Endothelial cell of umbilical vein (primary cell): ENCODE measurements around the gene ZNF804A.

Experiments
- EZH2 ChIP-seq: IDR thresholded peaks from 2 replicates; pipeline ENCODE4 v1.6.1; 2012; ENCODE audit warnings: borderline replicate concordance, low read depth, mild to moderate bottlenecking, moderate library complexity, low read length, inconsistent platforms; ENCODE audit not compliant: severe bottlenecking
- FOS ChIP-seq: IDR thresholded peaks from 2 replicates; pipeline ENCODE4 v1.6.1; 2011; ENCODE audit warnings: mild to moderate bottlenecking, low read length, moderate library complexity, borderline replicate concordance; ENCODE audit not compliant: insufficient read depth
- GATA2 ChIP-seq: IDR thresholded peaks from 2 replicates; pipeline ENCODE4 v1.7.0; 2011; ENCODE audit warnings: low read depth, mild to moderate bottlenecking, moderate library complexity, mixed read lengths, low read length; ENCODE audit not compliant: insufficient read length, insufficient read depth
- JUN ChIP-seq: IDR thresholded peaks from 2 replicates; pipeline ENCODE4 v1.6.1; 2011; ENCODE audit warnings: borderline replicate concordance, low read depth; ENCODE audit not compliant: insufficient read length, insufficient read depth
- MYC ChIP-seq: IDR thresholded peaks from one replicate; pipeline ENCODE4 v1.6.1; 2011; ENCODE audit warnings: mild to moderate bottlenecking, low read depth, low read length
- POLR2A ChIP-seq: IDR thresholded peaks from 2 replicates; pipeline ENCODE4 v1.6.1; 2012; ENCODE audit warnings: low read depth, mild to moderate bottlenecking, control low read depth, low read length
- POLR2AphosphoS5 ChIP-seq: IDR thresholded peaks from 2 replicates; pipeline ENCODE4 v1.6.1; 2012; ENCODE audit warnings: low read depth, mild to moderate bottlenecking, control low read depth, low read length, moderate library complexity; ENCODE audit not compliant: insufficient read depth
- TF ChIP-seq, protein P1 (sequence below), 2 donors: IDR thresholded peaks; 1 replicate in 1 of 2; 2 replicates in 1 of 2; pipeline ENCODE4 v1.5.1; 2011; ENCODE audit warnings: low read length in 2 of 2, mild to moderate bottlenecking in 2 of 2, moderate library complexity in 2 of 2, control low read depth in 1 of 2, inconsistent platforms in 1 of 2, low read depth in 1 of 2; ENCODE audit not compliant: insufficient read depth in 1 of 2; ENCODE audit errors: extremely low read depth in 1 of 2
- TF ChIP-seq, protein P2 (sequence below): IDR thresholded peaks from 2 replicates; pipeline ENCODE4 v1.6.1; 2011; ENCODE audit not compliant: insufficient read depth, insufficient read length

GRCh38 chr2:184654945-184655344, 56.6 kb downstream of the ZNF804A start:
- TF ChIP-seq, protein P1, sequence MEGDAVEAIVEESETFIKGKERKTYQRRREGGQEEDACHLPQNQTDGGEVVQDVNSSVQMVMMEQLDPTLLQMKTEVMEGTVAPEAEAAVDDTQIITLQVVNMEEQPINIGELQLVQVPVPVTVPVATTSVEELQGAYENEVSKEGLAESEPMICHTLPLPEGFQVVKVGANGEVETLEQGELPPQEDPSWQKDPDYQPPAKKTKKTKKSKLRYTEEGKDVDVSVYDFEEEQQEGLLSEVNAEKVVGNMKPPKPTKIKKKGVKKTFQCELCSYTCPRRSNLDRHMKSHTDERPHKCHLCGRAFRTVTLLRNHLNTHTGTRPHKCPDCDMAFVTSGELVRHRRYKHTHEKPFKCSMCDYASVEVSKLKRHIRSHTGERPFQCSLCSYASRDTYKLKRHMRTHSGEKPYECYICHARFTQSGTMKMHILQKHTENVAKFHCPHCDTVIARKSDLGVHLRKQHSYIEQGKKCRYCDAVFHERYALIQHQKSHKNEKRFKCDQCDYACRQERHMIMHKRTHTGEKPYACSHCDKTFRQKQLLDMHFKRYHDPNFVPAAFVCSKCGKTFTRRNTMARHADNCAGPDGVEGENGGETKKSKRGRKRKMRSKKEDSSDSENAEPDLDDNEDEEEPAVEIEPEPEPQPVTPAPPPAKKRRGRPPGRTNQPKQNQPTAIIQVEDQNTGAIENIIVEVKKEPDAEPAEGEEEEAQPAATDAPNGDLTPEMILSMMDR (IDR thresholded peaks at IDR 0.05; ENCODE audit: extremely low read depth in 1 of 2, insufficient read depth in 1 of 2, low read depth in 1 of 2, low read length in 2 of 2): no peak
- TF ChIP-seq MYC: no peak
- TF ChIP-seq POLR2A: no peak
- TF ChIP-seq FOS: no peak
- no peak for TF ChIP-seq GATA2
- TF ChIP-seq EZH2: no peak
- TF ChIP-seq, protein P2, sequence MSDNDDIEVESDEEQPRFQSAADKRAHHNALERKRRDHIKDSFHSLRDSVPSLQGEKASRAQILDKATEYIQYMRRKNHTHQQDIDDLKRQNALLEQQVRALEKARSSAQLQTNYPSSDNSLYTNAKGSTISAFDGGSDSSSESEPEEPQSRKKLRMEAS: no peak
- TF ChIP-seq POLR2AphosphoS5: no peak
- TF ChIP-seq JUN: no peak
